ENCODE results near the gene MAP1LC3C.

MAP1LC3C gene

GRCh38 chr1:242016479-242016878, 17.6 kb upstream of the MAP1LC3C start:
- no peaks in the 10 kb centered on the region for H3K9me3 ChIP-seq (ENCODE audit: low read depth, low read length)
- no peak for DNase-seq (ENCODE audit: low read depth, low spot score)

GRCh38 chr1:242011894-242012660, 13.2 kb upstream of the MAP1LC3C start:
- H3K27ac ChIP-seq: no peak overlapping the region
- no peak for DNase-seq (ENCODE audit: low read depth, low spot score)
- H3K36me3 ChIP-seq (ENCODE audit: insufficient read depth, low read length): no peaks in the 10 kb centered on the region
- TF ChIP-seq EZH2 (IDR thresholded peaks at IDR 0.05) (no peak), FOXP2 (optimal IDR thresholded peaks at IDR 0.05; ENCODE audit: control extremely low read depth, extremely low read length, insufficient read depth) (no peak), POLR2AphosphoS5 (IDR thresholded peaks at IDR 0.05; ENCODE audit: borderline replicate concordance, low read depth, low read length) (no peak)
- H3K4me3 ChIP-seq: no peak overlapping the region
- no peaks in the 10 kb centered on the region for H3K9me3 ChIP-seq (ENCODE audit: low read depth, low read length)
- no peak overlapping the region for H3K9ac ChIP-seq (ENCODE audit: insufficient read length)

More at GRCh38 chr1:242016479-242016878, 17.6 kb upstream of the MAP1LC3C start:
- H3K27ac ChIP-seq: no peak overlapping the region
- H3K36me3 ChIP-seq (ENCODE audit: insufficient read depth, low read length): no peaks in the 10 kb centered on the region
- no peak overlapping the region for H3K9ac ChIP-seq (ENCODE audit: insufficient read length)
- H3K4me3 ChIP-seq: no peak overlapping the region
- no peak for TF ChIP-seq POLR2AphosphoS5 (IDR thresholded peaks at IDR 0.05; ENCODE audit: borderline replicate concordance, low read depth, low read length)
- no peak for TF ChIP-seq FOXP2 (optimal IDR thresholded peaks at IDR 0.05; ENCODE audit: control extremely low read depth, extremely low read length, insufficient read depth)
- no peak for TF ChIP-seq EZH2 (IDR thresholded peaks at IDR 0.05)

- H3K9me3 ChIP-seq (ENCODE audit: low read depth, low read length): no peaks in the 10 kb centered on the region
- H3K36me3 ChIP-seq (ENCODE audit: insufficient read depth, low read length): no peaks in the 10 kb centered on the region
- H3K27ac ChIP-seq: no peak overlapping the region
- H3K4me3 ChIP-seq: no peak overlapping the region
- no peak overlapping the region for H3K9ac ChIP-seq (ENCODE audit: insufficient read length)
- TF ChIP-seq EZH2 (IDR thresholded peaks at IDR 0.05): no peak
- no peak for DNase-seq (ENCODE audit: low read depth, low spot score)
Observed at GRCh38 chr1:242008826-242009495, 10.1 kb upstream of the MAP1LC3C start.

- no peak overlapping the region for H3K27ac ChIP-seq
- TF ChIP-seq FOXP2 (optimal IDR thresholded peaks at IDR 0.05; ENCODE audit: control extremely low read depth, extremely low read length, insufficient read depth) (no peak), EZH2 (IDR thresholded peaks at IDR 0.05) (no peak), POLR2AphosphoS5 (IDR thresholded peaks at IDR 0.05; ENCODE audit: borderline replicate concordance, low read depth, low read length) (no peak)
- H3K36me3 ChIP-seq (ENCODE audit: insufficient read depth, low read length): no peaks in the 10 kb centered on the region
- no peak for DNase-seq (ENCODE audit: low read depth, low spot score)
- H3K9me3 ChIP-seq (ENCODE audit: low read depth, low read length): no peaks in the 10 kb centered on the region
- no peak overlapping the region for H3K4me3 ChIP-seq
- no peak overlapping the region for H3K9ac ChIP-seq (ENCODE audit: insufficient read length)
Observed at GRCh38 chr1:242006976-242007375, 8.1 kb upstream of the MAP1LC3C start.

GRCh38 chr1:242005866-242006535, 7.1 kb upstream of the MAP1LC3C start:
- no peak overlapping the region for H3K27ac ChIP-seq
- no peaks in the 10 kb centered on the region for H3K9me3 ChIP-seq (ENCODE audit: low read depth, low read length)
- no peak overlapping the region for H3K9ac ChIP-seq (ENCODE audit: insufficient read length)
- no peaks in the 10 kb centered on the region for H3K36me3 ChIP-seq (ENCODE audit: insufficient read depth, low read length)
- no peak overlapping the region for H3K4me3 ChIP-seq
- no peak for DNase-seq (ENCODE audit: low read depth, low spot score)
- TF ChIP-seq POLR2AphosphoS5 (IDR thresholded peaks at IDR 0.05; ENCODE audit: borderline replicate concordance, low read depth, low read length) (no peak), EZH2 (IDR thresholded peaks at IDR 0.05) (no peak), FOXP2 (optimal IDR thresholded peaks at IDR 0.05; ENCODE audit: control extremely low read depth, extremely low read length, insufficient read depth) (no peak)

GRCh38 chr1:242004751-242005495, 6.0 kb upstream of the MAP1LC3C start:
- no peak for DNase-seq (ENCODE audit: low read depth, low spot score)
- TF ChIP-seq FOXP2 (optimal IDR thresholded peaks at IDR 0.05; ENCODE audit: control extremely low read depth, extremely low read length, insufficient read depth): no peak
- no peak for TF ChIP-seq EZH2 (IDR thresholded peaks at IDR 0.05)
- no peak for TF ChIP-seq POLR2AphosphoS5 (IDR thresholded peaks at IDR 0.05; ENCODE audit: borderline replicate concordance, low read depth, low read length)
- H3K27ac ChIP-seq: no peak overlapping the region
- H3K9ac ChIP-seq (ENCODE audit: insufficient read length): no peak overlapping the region
- H3K9me3 ChIP-seq (ENCODE audit: low read depth, low read length): no peaks in the 10 kb centered on the region
- no peaks in the 10 kb centered on the region for H3K36me3 ChIP-seq (ENCODE audit: insufficient read depth, low read length)
- H3K4me3 ChIP-seq: no peak overlapping the region

GRCh38 chr1:242002510-242002909, 3.6 kb upstream of the MAP1LC3C start:
- Histone ChIP-seq H3K4me3 (no peak overlapping the region), H3K27ac (no peak overlapping the region), H3K36me3 (ENCODE audit: insufficient read depth, low read length) (no peaks in the 10 kb centered on the region), H3K9me3 (ENCODE audit: low read depth, low read length) (no peaks in the 10 kb centered on the region), H3K9ac (ENCODE audit: insufficient read length) (no peak overlapping the region)
- TF ChIP-seq FOXP2 (optimal IDR thresholded peaks at IDR 0.05; ENCODE audit: control extremely low read depth, extremely low read length, insufficient read depth) (no peak), POLR2AphosphoS5 (IDR thresholded peaks at IDR 0.05; ENCODE audit: borderline replicate concordance, low read depth, low read length) (no peak), EZH2 (IDR thresholded peaks at IDR 0.05) (no peak)
- no peak for DNase-seq (ENCODE audit: low read depth, low spot score)

GRCh38 chr1:242002072-242002471, 3.2 kb upstream of the MAP1LC3C start:
- DNase-seq (ENCODE audit: low read depth, low spot score): no peak
- no peak for TF ChIP-seq FOXP2 (optimal IDR thresholded peaks at IDR 0.05; ENCODE audit: control extremely low read depth, extremely low read length, insufficient read depth)
- no peak for TF ChIP-seq EZH2 (IDR thresholded peaks at IDR 0.05)
- TF ChIP-seq POLR2AphosphoS5 (IDR thresholded peaks at IDR 0.05; ENCODE audit: borderline replicate concordance, low read depth, low read length): no peak

More at GRCh38 chr1:242002072-242002471, 3.2 kb upstream of the MAP1LC3C start:
- H3K36me3 ChIP-seq (ENCODE audit: insufficient read depth, low read length): no peaks in the 10 kb centered on the region
- H3K9me3 ChIP-seq (ENCODE audit: low read depth, low read length): no peaks in the 10 kb centered on the region
- no peak overlapping the region for H3K9ac ChIP-seq (ENCODE audit: insufficient read length)
- H3K27ac ChIP-seq: no peak overlapping the region
- H3K4me3 ChIP-seq: no peak overlapping the region
